ENCODE measurements around the gene WDR54.
A peak's percentile ranks its signal among the peaks of the same experiment; 100 is the strongest.

The WDR54 gene

GRCh38 chr2:74406035-74406434 is 15.5 kb upstream of the WDR54 start:
- DNase-seq: no peak

GRCh38 chr2:74407682-74408081 is 13.8 kb upstream of the WDR54 start:
- no peak for DNase-seq

DNA sequence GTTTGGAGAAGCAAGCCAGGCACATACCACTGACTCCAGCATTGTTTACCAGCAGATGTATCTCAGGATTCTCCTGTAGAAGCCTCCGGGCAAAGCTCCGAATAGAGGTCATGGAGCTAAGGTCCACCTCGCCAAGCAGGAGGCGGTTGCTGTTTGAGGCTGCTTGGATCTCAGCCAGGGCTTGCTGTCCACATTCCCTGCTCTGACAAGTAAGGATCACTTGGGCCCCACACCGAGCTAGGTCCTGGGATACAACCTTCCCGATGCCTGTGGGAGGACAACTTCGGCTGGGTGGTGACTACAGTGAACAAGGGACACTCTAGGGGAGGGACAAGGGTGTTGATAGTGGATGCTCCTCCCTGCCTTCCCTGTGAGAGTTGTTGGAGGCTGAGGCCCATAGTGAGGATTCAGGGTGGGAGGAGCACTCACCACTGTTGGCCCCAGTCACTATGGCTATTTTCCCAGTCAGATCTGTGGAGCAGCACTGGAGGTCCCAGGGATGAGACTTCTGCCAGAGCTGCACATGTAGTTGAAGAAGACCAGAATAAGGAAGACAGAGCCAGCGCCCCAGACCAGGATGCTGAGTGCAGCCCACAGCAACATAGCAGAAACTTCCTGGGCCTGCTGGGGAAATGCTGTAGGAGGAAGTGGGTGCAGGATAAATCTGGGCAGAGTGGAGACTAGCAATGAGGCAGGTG is 8.4 kb upstream of the WDR54 start:
- DNase-seq: no peak

DNA sequence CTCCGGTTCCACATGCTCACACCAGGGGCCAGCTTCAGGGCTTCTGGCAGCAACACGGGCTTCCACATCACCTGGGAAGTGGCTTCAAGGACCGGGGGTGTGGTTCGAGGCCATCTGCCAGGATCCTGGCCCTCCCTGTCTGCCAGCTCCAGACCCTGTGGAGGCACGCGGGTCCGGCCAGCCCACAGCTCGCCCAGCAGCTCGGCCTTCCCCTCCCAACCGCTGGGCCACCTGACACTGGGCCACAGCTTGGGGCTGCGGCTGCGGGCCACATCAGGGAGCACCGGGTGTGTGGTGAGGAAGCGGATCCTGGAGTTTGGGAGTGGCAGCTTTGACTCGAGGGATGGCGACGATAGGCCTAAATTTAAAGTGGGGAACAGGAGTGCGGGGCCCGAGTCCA is 7.1 kb upstream of the WDR54 start:
- no peak for DNase-seq

DNA sequence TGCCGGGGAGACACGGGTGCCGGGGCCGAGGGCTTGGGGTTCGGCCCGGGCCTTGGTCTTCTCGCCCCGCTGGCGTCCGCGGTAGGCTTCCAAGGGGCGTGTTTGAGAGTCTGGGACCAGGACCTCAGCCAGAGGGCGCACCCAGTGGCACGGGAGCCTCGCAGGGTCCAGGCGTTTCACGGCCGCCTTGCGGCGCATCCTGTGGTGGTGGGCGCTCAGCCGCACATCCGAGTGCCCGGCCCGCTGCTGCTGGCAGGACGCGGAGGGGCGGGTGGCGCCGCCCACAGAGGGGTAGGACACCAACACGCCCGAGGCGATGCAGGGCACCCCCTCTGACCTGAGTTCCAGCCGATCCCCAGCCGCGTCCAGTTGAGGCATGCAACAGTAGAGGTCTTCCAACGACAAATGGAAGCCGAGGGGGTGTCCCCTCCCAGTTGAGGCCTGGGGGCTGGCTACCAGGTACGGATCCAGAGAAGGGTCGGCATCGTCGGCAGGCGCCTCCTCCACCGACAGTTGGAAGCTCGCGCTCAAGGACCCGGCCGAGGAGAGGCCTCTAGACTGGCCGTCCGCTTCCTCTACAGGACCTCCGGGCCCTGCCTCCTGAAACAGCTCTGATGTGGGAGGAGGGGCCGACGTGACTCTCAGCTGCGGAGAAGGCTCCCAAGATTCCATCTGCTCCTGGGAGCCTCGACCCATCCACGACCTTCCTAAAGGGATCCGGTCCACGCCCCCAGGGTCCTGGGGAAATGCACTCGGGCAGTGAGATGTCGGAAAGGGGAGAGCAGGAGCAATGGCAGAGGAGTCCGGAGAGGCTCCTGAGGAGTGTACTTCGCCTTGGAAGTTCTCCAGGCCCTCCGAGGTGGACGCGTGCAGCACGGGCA is 6.4 kb upstream of the WDR54 start:
- peak in 28 of 51 donors; percentile 23 to 69 (median 37) for DNase-seq

- no peak for DNase-seq
Observed at GRCh38 chr2:74415762-74416395, 5.7 kb upstream of the WDR54 start.

DNA sequence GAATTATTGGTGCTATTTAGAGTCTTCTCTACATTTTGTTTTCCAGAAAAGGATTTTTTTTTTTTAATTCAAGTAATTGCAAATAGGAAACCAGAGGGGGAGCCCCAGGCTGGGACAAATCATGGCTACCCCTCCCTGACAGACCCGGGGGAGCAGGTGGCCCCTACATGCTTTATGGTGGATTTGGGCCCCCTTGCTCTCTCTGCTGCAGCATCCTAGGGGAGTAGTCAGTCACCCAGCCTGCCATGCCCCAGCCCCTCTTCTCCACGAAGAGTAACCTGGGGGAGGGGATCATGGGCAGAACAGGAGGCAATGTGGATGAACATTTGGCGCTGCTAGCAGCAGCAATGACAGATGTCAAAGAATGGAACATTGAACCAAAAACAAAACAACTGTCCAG is 4.8 kb upstream of the WDR54 start:
- no peak for DNase-seq

GRCh38 chr2:74417197-74417596 is 4.3 kb upstream of the WDR54 start:
- DNase-seq: no peak

DNA sequence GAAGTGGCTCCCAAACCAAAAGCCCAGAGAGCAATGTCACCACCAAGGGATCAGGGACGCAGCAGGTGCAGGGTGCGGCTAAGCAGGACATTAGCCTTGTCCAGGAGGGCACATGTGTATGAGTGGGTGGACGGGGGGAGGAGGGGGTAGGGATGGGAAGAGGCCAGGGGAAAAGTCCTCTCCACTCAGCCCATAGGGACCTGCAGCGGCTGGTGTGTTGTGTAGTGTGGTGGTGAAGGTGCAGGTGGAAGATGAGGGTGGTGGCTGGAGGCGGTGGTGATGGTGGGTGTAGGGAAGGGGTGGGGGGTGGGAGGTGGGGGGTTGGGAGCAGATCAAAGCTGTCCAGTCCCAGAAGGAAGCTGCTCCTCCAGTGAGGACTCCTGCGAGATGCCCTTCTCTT is 3.8 kb upstream of the WDR54 start:
- no peak for DNase-seq

GRCh38 chr2:74418312-74418711 is 3.2 kb upstream of the WDR54 start:
- DNase-seq: no peak

GRCh38 chr2:74419345-74419744 is 2.2 kb upstream of the WDR54 start:
- DNase-seq: no peak

DNA sequence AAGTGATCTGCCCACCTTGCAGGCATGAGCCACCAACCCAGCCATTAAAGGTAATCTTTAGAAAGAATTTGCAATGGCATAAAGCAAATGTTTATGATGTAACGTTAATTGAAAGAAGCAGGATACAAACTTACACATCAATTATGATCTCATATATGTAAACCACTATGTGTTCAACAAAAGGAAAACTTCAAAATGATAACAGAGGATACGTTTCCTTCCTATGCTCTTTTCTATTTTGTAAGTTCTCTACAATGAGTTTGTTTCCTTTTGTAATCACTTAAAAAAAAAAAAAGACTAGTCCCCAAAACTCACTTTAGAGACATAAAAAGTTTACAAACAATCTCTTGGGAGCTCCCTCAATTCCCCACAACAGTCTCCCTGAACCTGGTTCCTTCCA is 1.5 kb upstream of the WDR54 start:
- DNase-seq: no peak

DNA sequence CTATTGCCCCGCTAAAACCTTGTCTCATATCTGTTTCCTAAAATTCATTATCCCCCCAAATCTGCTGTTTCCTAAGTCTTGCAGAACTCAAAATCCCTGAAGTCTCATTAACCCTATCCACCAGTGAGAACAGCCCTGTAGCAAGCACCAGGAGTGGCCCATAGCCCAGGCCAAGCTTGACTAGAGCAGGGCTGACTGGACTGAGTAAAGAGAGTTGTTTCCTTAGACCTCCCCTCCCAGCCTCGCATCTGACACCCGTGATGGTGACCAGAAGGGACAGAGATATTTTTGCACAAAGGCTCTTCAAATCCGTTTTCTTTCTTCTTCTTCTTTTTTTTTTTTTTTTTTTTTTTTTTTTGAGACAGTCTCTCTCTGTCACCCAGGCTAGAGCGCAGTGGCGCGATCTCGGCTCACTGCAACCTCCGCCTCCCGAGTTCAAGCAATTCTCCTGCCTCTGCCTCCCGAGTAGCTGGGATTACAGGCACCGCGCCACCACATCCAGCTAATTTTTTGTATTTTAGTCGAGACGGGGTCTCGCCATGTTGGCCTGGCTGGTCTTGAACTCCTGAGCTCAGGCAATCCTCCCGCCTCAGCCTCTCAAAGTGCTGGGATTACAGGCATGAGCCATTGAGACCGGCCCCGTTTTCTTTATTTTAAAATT is 957 bp upstream of the WDR54 start:
- DNase-seq: peak in 1 of 51 donors; percentile 48

GRCh38 chr2:74423231-74424095 is 1.9 kb downstream of the WDR54 start:
- DNase-seq: no peak

GRCh38 chr2:74424139-74424992 is 2.8 kb downstream of the WDR54 start:
- no peak for DNase-seq

DNA sequence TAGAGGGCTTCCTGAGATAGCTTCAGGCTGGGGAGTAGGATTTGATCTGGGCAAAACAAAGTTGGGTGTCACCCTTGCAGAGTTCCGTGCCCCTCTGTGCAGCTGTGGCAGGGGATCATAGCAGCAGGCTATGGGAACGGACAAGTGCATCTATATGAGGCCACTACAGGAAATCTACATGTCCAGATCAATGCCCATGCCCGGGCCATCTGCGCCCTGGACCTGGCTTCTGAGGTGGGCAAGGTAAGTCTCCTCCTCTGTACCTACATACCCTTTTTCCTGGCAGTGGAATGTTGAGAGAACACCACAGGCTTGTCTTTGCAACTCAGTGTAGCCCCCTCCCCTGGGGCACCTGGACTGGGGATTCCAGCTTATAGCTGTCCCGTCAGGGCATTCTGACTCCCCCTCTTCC is 3.5 kb downstream of the WDR54 start:
- DNase-seq: no peak

DNA sequence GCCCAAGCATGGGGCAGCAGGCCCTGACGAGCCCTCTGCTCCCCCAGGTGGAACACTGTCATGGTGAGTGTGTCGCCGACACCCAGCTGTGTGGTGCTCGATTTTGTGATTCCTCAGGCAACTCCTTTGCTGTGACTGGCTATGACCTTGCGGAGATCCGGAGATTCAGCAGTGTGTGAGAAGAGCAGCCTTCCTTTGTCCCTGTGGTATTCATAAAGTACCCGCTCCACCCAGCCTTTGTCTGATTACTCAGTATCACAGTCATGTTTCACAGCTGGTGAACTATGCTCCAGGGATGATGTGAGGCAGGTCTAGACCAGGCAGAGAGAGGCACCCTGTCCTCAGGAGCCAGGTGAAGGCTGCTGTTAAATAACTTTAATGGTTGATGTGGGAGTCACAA is 4.0 kb downstream of the WDR54 start:
- no peak for DNase-seq

GRCh38 chr2:74426181-74426758 is 4.7 kb downstream of the WDR54 start:
- no peak for DNase-seq

- no peak for DNase-seq
Observed at GRCh38 chr2:74427551-74427950, 6.0 kb downstream of the WDR54 start.

GRCh38 chr2:74428675-74429074 is 7.1 kb downstream of the WDR54 start:
- DNase-seq: no peak
